SK-N-SH (cell line): Measurements from ENCODE around the gene UBE4B. TPM values are rescaled to one million over a fixed set of nuclear protein-coding genes. Genes with fewer than 3 reads are reported as not detected.

Experiments
- CTCF ChIA-PET: fragments of 300-600, 350-600 bp; formaldehyde crosslinking; extraction: SDS; loops from one replicate; lab custom pipeline; 2021; lab: Yijun Ruan, JAX
- POLR2A ChIA-PET: fragments of 350-600 bp; sonication (Branson Sonifier 250); formaldehyde crosslinking; extraction: SDS; loops from one replicate; lab custom pipeline; 2020; ENCODE audit warnings: antibody characterized with exemption, inconsistent platforms; lab: Yijun Ruan, JAX
- DNase-seq: peaks from one replicate; pipeline ENCODE4 v3.0.0; 2012
- H2AFZ ChIP-seq: fragments of 200-600 bp; sonication (generic); 2 replicates; pipeline ENCODE4 v1.8.1; 2016; ENCODE audit warnings: antibody characterized with exemption, mild to moderate bottlenecking, low read depth
- H3F3A ChIP-seq: fragments of 200-600 bp; sonication (generic); replicated peaks from 2 replicates; pipeline ENCODE3; 2016; ENCODE audit warnings: antibody characterized with exemption, mild to moderate bottlenecking; ENCODE audit not compliant: insufficient read depth
- H3K27ac ChIP-seq, 2 experiments: fragments of 200-500 bp in 1 of 2; fragments of 200-600 bp in 1 of 2; sonication (Bioruptor generic) in 1 of 2; sonication (generic), shearing (Covaris generic) in 1 of 2; 2 replicates each; pipeline versions ENCODE4 v1.5.1 to v1.6.1; 2014 to 2016; ENCODE audit warnings: low read depth in 2 of 2, inconsistent platforms in 1 of 2, low read length in 1 of 2, mild to moderate bottlenecking in 1 of 2, mixed read lengths in 1 of 2
- H3K27me3 ChIP-seq: fragments of 200-600 bp; sonication (generic), shearing (Covaris generic); 2 replicates; pipeline ENCODE4 v1.6.1; 2016; ENCODE audit warnings: mixed run types; ENCODE audit not compliant: insufficient read depth
- H3K36me3 ChIP-seq, 2 experiments: fragments of 200-500 bp in 1 of 2; fragments of 200-600 bp in 1 of 2; sonication (Bioruptor generic) in 1 of 2; sonication (generic) in 1 of 2; replicated peaks in 1 of 2; 2 replicates each; pipeline versions ENCODE3 to v1.5.1; 2014 to 2016; ENCODE audit warnings: low read length in 1 of 2, mild to moderate bottlenecking in 1 of 2; ENCODE audit not compliant: insufficient read depth in 2 of 2, control insufficient read depth in 1 of 2
- H3K4me1 ChIP-seq, 2 experiments: fragments of 200-500 bp in 1 of 2; fragments of 200-600 bp in 1 of 2; sonication (Bioruptor generic) in 1 of 2; sonication (generic), shearing (Covaris generic) in 1 of 2; 2 replicates each; pipeline versions ENCODE4 v1.5.1 to v1.6.1; 2014 to 2016; ENCODE audit warnings: low read depth in 1 of 2, low read length in 1 of 2, mixed run types in 1 of 2; ENCODE audit not compliant: insufficient read depth in 2 of 2, control insufficient read depth in 1 of 2
- H3K4me2 ChIP-seq: fragments of 200-600 bp; sonication (generic), shearing (Covaris generic); 2 replicates; pipeline ENCODE4 v1.6.1; 2017; ENCODE audit warnings: mixed run types
- H3K4me3 ChIP-seq, 2 experiments: fragments of 200-500 bp in 1 of 2; fragments of 200-600 bp in 1 of 2; sonication (Bioruptor generic) in 1 of 2; sonication (generic), shearing (Covaris generic) in 1 of 2; 2 replicates each; pipeline versions ENCODE4 v1.5.1 to v1.8.1; 2014 to 2016; ENCODE audit warnings: low read depth in 2 of 2, inconsistent platforms in 1 of 2, low read length in 1 of 2, mild to moderate bottlenecking in 1 of 2, mixed read lengths in 1 of 2, moderate library complexity in 1 of 2
- H3K79me2 ChIP-seq: fragments of 200-600 bp; sonication (generic); 2 replicates; pipeline ENCODE4 v1.8.1; 2017; ENCODE audit warnings: mild to moderate bottlenecking; ENCODE audit not compliant: insufficient read depth
- H3K9ac ChIP-seq: fragments of 200-600 bp; sonication (generic); 2 replicates; pipeline ENCODE4 v1.6.1; 2017; ENCODE audit warnings: mixed run types
- H3K9me2 ChIP-seq: fragments of 200-600 bp; sonication (generic); 2 replicates; pipeline ENCODE4 v1.6.1; 2017; ENCODE audit warnings: mixed run types
- H3K9me3 ChIP-seq: fragments of 200-600 bp; sonication (generic); 2 replicates; pipeline ENCODE4 v1.6.1; 2017; ENCODE audit warnings: mixed run types, mild to moderate bottlenecking, moderate library complexity
- H4K20me1 ChIP-seq: fragments of 200-600 bp; sonication (generic); 2 replicates; pipeline ENCODE4 v1.6.1; 2017; ENCODE audit warnings: mild to moderate bottlenecking, mixed run types; ENCODE audit not compliant: insufficient read depth
- EZH2phosphoT487 ChIP-seq: fragments of 200-600 bp; sonication (generic); IDR thresholded peaks from 2 replicates; pipeline ENCODE4 v1.6.1; 2017; ENCODE audit warnings: low read depth, mixed run types, mild to moderate bottlenecking, antibody characterized with exemption, moderate library complexity, borderline replicate concordance
- FOSL2 ChIP-seq: IDR thresholded peaks from 2 replicates; pipeline ENCODE4 v1.4.0; 2012; ENCODE audit warnings: low read depth, mild to moderate bottlenecking, moderate library complexity, borderline replicate concordance
- GATA2 ChIP-seq: sonication (generic); formaldehyde crosslinking; IDR thresholded peaks from 2 replicates; pipeline ENCODE4 v1.5.0; 2020; ENCODE audit warnings: mild to moderate bottlenecking, missing genetic modification reagents
- IRF3 ChIP-seq: fragments of 150-350 bp; IDR thresholded peaks from 2 replicates; pipeline ENCODE4 v1.6.1; 2016; ENCODE audit warnings: mild to moderate bottlenecking, low read depth, low read length
- JUND ChIP-seq: IDR thresholded peaks from 2 replicates; pipeline ENCODE4 v1.4.0; 2012
- MEF2A ChIP-seq: IDR thresholded peaks from 2 replicates; pipeline ENCODE4 v1.4.0; 2012; ENCODE audit warnings: low read depth, borderline replicate concordance
- NRF1 ChIP-seq: IDR thresholded peaks from 2 replicates; pipeline ENCODE4 v1.6.1; 2012; ENCODE audit warnings: low read depth, mild to moderate bottlenecking, low read length
- RCOR1 ChIP-seq: fragments of 150-350 bp; IDR thresholded peaks from 2 replicates; pipeline ENCODE4 v1.6.1; 2017; ENCODE audit warnings: antibody characterized with exemption, low read length
- RFX5 ChIP-seq: IDR thresholded peaks from 2 replicates; pipeline ENCODE4 v1.6.1; 2012; ENCODE audit warnings: mild to moderate bottlenecking, improper control_type of control experiment, low read length
- RXRA ChIP-seq: IDR thresholded peaks from 2 replicates; pipeline ENCODE4 v1.4.0; 2012; ENCODE audit warnings: low read depth, mild to moderate bottlenecking, borderline replicate concordance
- SMC3 ChIP-seq: IDR thresholded peaks from 2 replicates; pipeline ENCODE4 v1.6.1; 2012; ENCODE audit warnings: low read depth, low read length, improper control_type of control experiment
- TCF12 ChIP-seq: IDR thresholded peaks from 2 replicates; pipeline ENCODE4 v1.4.0; 2012
- TEAD4 ChIP-seq: IDR thresholded peaks from 2 replicates; pipeline ENCODE4 v1.4.0; 2012; ENCODE audit warnings: mild to moderate bottlenecking, borderline replicate concordance; ENCODE audit not compliant: insufficient read depth
- USF1 ChIP-seq: IDR thresholded peaks from 2 replicates; pipeline ENCODE4 v1.4.0; 2012; ENCODE audit warnings: low read depth, borderline replicate concordance
- WGBS: methylation state at CpG from one replicate; pipeline ENCODE4 v1.1.6; 2017; ENCODE audit warnings: low lambda C conversion rate; 5-methylcytosine and 5-hydroxymethylcytosine counted together
- polyA plus RNA-seq, 3 experiments: library from polyadenylated mRNA; depleted of rRNA; stranded (reverse); fragments of >200 nt; gene quantifications; 2 replicates each; pipeline ENCODE4 v1.2.3, GENCODE V29; 2012
- TF ChIP-seq, protein P1 (sequence below): IDR thresholded peaks from 2 replicates; pipeline ENCODE4 v1.4.0; 2012; ENCODE audit warnings: low read depth
- TF ChIP-seq, protein P2 (sequence below): IDR thresholded peaks from 2 replicates; pipeline ENCODE4; 2012
- TF ChIP-seq, protein P3 (sequence below): IDR thresholded peaks from 2 replicates; pipeline ENCODE4 v1.6.1; 2012; ENCODE audit warnings: mild to moderate bottlenecking, low read depth, low read length, moderate library complexity

UBE4B gene
- polyA plus RNA-seq, 1 of the 3 experiments (the other 2 are of a cell fraction) = 19.1 TPM

- peaks cover 36 to 51% of the 10 kb centered on the region in 2 experiments for H3K36me3 ChIP-seq
- H3K9me3 ChIP-seq = no peaks in the 10 kb centered on the region
- H3K4me1 ChIP-seq = peaks cover 3 to 24% of the 10 kb centered on the region in 2 experiments; a peak in 2 of 4 replicates
- DNase-seq = no peak
- H3K9me2 ChIP-seq = no peaks in the 10 kb centered on the region
- 26% methylated on average over 8 of the region's 8 CpGs for WGBS
- peaks cover 22% of the 10 kb centered on the region for H3K79me2 ChIP-seq
- H3K4me3 ChIP-seq = peak overlapping the region in 1 of 2 experiments; percentile 26; a peak in 1 of 4 replicates
- TF ChIP-seq RXRA (peak; percentile 28; the same call in 1 of the 2 replicates), FOSL2 (peak; percentile 65), JUND (peak; percentile 75), RFX5 (no peak), RCOR1 (no peak), TCF12 (peak; percentile 34; the same call in 1 of the 2 replicates), TEAD4 (peak; percentile 39; the same call in 1 of the 2 replicates), MEF2A (peak; percentile 97), EZH2phosphoT487 (no peak)
- TF ChIP-seq, protein P1, sequence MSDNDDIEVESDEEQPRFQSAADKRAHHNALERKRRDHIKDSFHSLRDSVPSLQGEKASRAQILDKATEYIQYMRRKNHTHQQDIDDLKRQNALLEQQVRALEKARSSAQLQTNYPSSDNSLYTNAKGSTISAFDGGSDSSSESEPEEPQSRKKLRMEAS = 0 out of 2 replicates have a peak, but pooled peaks have one; percentile 12
- TF ChIP-seq, protein P2, sequence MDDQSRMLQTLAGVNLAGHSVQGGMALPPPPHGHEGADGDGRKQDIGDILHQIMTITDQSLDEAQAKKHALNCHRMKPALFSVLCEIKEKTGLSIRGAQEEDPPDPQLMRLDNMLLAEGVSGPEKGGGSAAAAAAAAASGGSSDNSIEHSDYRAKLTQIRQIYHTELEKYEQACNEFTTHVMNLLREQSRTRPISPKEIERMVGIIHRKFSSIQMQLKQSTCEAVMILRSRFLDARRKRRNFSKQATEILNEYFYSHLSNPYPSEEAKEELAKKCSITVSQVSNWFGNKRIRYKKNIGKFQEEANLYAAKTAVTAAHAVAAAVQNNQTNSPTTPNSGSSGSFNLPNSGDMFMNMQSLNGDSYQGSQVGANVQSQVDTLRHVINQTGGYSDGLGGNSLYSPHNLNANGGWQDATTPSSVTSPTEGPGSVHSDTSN = no peak
- H4K20me1 ChIP-seq = no peaks in the 10 kb centered on the region; the same call in 1 of the 2 replicates
- ChIA-PET CTCF (no interaction called here), POLR2A (no interaction called here)
- H3F3A ChIP-seq = peaks cover 24% of the 10 kb centered on the region
- H2AFZ ChIP-seq = no peak overlapping the region
- no peaks in the 10 kb centered on the region for H3K27me3 ChIP-seq
- H3K9ac ChIP-seq = peak overlapping the region; percentile 33; the same call in 1 of the 2 replicates
- peak overlapping the region; percentile 50 for H3K4me2 ChIP-seq
- H3K27ac ChIP-seq = peak overlapping the region; percentile 20 to 83; a peak in 3 of 4 replicates
Measured at GRCh38 chr1:10108134-10108663, 75.4 kb downstream of the UBE4B start.

GRCh38 chr1:10108948-10109708, 76.4 kb downstream of the UBE4B start:
- WGBS = 93% methylated on average over 11 of the region's 11 CpGs
- TF ChIP-seq IRF3 (no peak), GATA2 (CRISPR knock-in tag) (no peak), NRF1 (no peak), USF1 (no peak), SMC3 (no peak), JUND (no peak), RXRA (no peak)
- TF ChIP-seq, protein P3, sequence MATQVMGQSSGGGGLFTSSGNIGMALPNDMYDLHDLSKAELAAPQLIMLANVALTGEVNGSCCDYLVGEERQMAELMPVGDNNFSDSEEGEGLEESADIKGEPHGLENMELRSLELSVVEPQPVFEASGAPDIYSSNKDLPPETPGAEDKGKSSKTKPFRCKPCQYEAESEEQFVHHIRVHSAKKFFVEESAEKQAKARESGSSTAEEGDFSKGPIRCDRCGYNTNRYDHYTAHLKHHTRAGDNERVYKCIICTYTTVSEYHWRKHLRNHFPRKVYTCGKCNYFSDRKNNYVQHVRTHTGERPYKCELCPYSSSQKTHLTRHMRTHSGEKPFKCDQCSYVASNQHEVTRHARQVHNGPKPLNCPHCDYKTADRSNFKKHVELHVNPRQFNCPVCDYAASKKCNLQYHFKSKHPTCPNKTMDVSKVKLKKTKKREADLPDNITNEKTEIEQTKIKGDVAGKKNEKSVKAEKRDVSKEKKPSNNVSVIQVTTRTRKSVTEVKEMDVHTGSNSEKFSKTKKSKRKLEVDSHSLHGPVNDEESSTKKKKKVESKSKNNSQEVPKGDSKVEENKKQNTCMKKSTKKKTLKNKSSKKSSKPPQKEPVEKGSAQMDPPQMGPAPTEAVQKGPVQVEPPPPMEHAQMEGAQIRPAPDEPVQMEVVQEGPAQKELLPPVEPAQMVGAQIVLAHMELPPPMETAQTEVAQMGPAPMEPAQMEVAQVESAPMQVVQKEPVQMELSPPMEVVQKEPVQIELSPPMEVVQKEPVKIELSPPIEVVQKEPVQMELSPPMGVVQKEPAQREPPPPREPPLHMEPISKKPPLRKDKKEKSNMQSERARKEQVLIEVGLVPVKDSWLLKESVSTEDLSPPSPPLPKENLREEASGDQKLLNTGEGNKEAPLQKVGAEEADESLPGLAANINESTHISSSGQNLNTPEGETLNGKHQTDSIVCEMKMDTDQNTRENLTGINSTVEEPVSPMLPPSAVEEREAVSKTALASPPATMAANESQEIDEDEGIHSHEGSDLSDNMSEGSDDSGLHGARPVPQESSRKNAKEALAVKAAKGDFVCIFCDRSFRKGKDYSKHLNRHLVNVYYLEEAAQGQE = no peak
- Histone ChIP-seq H3K9me3 (no peaks in the 10 kb centered on the region), H3K9me2 (no peaks in the 10 kb centered on the region), H4K20me1 (no peaks in the 10 kb centered on the region; the same call in 1 of the 2 replicates), H3K9ac (peak overlapping the region; percentile 33; the same call in 1 of the 2 replicates), H3F3A (peaks cover 24% of the 10 kb centered on the region), H3K4me2 (peak overlapping the region; percentile 50), H3K4me3 (no peak overlapping the region), H3K27me3 (no peaks in the 10 kb centered on the region), H3K36me3 (peaks cover 32 to 43% of the 10 kb centered on the region in 2 experiments), H2AFZ (no peak overlapping the region), H3K27ac (peak overlapping the region in 1 of 2 experiments; percentile 83; a peak in 3 of 4 replicates), H3K4me1 (peaks cover 3 to 24% of the 10 kb centered on the region in 2 experiments; a peak in 2 of 4 replicates), H3K79me2 (peaks cover 22% of the 10 kb centered on the region)
- no peak for DNase-seq
- CTCF ChIA-PET = no interaction called here
- POLR2A ChIA-PET = no interaction called here
